ELR (cell line): ENCODE data around the gene ERCC4.

Source experiments
- DNase-seq: peaks from one replicate; pipeline ENCODE4 v3.0.0-alpha.2; 2015; ENCODE audit warnings: low read depth

Gene ERCC4

DNA sequence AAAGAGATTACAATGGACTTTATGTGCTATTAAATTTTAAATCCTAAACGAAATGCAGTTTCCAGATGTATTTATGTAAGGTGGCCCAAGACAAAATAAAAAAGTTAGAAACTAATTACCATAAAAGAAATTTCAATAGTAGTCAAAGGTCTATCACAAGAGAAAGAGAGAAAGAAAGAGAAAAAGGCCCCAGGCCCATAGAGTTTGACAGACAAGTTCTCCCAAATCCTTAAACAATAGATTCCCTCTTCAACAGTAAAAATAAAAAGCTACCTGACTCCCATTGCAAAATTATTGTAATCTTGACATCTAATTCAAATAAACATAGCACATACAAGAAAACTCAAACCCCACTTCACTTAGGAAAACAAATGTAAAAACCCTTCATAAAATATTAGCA is 8.6 kb upstream of the ERCC4 start:
- DNase-seq = no peak

DNA sequence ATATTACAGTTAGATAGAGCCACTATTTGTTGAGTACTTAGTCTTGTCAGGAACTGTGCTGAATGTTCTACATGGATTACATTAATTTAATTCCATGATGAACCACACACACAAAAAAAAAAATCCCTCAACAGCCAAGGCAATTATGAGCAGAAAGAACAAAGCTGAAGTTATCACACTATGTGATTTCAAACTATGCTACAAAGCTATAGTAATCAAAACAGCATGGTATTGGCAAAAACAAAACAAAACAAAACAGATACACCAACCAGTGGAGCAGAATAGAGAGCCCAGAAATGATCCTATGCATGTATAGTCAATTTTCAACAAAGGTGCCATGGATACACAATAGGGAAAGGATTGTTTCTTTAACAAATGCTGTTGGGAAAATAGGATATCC is 8.1 kb upstream of the ERCC4 start:
- no peak for DNase-seq

DNA sequence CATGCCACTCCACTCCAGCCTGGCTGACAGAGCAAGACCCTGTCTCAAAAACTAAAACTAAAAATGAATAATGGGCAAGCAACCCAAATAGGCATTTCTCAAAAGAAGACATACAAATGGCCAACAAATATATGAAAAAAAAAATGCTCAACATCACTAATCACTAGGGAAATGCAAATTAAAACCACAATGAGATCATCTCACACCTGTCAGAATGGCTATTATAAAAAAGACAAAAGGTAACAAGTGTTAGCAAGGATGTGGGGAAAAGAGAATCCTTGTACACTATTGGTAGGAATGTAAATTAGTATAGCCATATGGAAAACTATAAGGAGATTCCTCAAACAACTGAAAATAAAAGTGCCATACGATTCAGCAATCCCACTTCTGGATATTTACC is 7.1 kb upstream of the ERCC4 start:
- no peak for DNase-seq

DNA sequence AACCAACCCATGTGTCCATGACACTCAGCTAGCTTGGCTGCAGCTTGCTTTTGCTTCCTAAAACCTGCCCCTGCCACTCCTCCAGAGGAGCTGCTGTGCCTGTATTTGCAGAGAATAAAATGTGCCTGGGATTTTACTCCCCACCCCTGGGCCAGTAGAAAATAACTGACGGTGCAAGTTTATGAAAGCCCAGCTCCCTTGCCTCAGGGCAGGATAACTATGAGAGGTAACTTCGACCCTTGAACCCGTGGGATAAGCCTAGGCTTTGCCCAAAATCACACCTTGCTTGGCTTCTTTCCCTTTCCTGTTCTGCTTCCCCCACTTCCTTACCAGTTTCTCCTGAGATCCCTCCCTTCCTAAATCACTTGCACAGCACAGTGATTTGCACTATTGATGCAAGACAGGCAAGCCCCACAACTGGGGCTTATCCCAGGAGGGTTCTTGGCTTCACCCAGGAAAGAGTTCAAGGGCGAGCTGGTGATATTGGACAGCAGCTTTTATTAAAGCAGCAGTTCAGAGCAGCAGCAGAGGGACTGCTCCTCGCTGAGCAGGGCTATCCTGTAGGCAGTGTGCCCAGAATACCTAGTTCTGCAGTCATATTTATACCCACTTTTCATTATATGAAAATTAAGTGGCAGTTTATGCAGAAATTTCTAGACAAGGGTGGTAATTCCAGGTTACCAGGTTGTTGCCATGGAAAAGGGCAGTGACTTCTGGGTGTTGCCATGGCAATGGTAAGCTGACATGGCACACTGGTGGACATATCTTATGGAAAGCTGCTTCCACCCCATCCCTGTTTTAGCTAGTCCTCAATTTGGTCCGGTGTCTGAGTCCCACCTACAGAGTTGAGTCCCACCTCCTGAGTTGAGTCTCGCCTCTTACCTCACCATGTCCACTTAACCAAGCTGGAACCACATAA is 6.3 kb upstream of the ERCC4 start:
- DNase-seq = no peak

DNA sequence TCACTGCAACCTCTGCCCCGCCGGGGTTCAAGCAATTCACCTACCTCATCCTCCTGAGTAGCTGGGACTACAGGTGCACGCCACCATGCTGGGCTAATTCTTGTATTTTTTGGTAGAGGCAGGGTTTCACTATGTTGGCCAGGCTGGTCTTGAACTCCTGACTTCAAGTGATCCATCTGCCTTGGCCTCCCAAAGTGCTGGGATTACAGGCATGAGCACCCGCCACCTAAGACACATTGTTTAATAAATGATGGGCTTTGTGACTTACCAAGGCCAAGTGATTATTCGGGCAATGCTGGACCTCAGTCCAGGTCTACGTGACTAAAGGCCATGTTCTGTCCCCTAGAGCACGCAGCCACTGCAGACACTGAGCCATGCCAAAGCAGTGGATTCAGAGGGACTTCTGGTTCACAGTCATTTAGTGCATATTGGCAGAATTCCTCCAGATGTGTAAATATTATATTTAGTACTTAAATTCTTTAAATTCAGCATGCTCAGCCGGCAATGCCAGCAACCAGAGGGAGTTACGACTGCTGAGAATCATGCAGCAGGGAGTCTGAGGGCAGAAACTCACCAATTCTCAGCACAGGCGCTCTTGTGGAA is 4.8 kb upstream of the ERCC4 start:
- no peak for DNase-seq

DNA sequence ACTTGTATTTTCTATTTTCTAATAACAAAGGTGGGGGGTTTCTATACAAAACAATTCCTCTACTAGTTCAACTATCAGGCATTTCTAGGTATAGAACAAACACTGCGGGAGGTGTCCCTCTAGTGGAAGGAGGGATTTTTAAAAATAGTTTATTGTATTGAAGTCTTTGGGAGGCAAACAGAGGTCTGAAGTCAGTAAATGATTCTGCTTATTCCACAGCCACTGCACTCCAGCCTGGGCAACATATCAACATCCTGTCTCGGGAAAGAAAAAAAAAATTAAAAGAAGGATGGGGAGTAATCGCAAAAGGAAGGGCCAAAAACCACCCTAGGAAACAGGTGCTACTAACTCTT is 648 bp upstream of the ERCC4 start:
- peak; percentile 72 for DNase-seq

DNA sequence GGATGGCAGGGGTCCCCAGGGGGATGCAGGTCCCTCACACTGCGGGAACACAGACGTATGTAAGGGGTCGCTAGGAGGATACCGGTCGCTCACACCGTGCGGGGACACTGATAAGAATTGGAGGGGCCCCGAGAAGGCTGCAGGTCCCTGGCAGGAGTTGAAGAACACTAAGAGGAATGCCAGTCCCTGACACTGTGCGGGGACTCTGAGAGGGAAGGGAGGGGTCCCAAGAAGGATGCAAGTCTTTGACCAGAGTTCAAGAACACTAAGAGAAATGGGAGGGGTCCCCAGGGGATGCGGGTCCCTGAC is 510 bp downstream of the ERCC4 start:
- no peak for DNase-seq

DNA sequence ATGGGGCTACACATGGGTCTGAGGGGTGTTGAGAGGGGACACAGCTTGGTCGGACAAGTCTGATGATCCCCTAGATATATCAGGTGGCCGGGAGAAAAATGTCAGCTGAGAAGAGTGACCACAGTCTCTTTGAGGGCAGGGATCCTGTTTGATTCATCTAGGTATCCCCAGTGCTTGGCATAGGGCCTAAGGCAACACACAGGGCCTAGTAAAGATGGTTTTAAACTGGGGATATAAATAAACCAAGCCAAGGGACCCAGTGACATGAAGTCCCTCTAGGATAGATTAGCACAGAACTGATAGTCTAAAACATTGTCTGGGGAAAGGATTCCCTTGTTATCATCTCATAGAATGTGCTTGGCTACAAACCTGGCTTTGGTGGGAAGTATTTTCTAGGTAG is 1.4 kb downstream of the ERCC4 start:
- no peak for DNase-seq

DNA sequence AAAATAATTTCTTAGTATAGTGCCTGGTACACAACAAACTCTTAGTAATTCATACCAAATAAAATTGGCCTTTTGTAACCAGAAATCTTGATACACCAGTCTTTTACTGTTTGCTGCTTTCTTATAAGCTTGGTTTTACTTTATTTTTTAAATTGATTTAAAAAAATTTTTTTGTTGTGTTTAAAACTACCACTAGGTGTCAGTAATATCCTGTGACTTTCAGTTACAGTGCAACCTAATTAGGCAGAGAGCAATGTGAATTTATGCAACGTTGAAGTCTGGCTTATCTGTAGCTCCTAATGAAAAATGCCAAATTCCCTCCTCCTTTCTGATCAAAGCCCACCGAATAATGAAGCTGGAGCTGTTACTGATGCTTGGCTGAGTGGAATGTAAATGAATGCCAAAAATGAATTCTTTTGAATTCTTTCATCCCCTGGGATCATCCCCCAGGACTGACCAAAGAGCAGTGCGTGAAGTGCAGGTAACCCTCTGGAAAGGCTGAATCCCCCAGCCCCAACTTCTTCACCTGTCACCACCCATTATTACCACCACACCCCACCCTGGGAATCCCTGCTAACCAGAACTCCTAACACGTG is 3.8 kb downstream of the ERCC4 start:
- DNase-seq = peak; percentile 66

DNA sequence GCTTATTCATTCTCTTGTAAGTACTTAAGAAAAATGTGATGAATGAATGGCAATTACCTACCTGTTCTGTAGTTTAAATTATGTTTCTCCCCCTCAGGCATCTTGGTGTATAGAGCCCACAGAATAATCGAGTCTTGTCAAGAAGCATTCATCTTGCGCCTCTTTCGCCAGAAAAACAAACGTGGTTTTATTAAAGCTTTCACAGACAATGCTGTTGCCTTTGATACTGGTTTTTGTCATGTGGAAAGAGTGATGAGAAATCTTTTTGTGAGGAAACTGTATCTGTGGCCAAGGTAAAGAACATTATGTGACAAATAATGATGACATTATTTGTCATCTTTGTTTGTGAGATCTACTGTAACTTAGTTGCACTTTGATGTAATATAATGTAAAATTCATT is 6.5 kb downstream of the ERCC4 start:
- no peak for DNase-seq

DNA sequence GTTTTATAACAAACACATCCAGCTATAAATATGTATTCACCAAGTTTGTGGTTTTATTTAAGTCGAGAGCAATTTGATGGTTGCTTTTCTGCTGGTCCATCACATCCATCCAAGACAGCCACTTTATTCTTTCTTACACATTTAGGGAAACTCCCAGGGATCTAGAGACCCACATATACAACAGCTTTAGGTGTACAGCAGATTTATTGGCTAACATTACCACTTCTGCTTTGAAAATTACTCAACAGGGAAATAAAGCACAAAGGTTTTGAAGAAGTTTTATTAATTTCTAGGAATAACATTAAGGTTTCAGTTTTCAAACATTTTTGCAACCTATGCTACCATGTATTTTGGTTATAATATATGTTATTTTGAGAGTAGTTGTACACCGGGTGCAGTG is 6.9 kb downstream of the ERCC4 start:
- no peak for DNase-seq

DNA sequence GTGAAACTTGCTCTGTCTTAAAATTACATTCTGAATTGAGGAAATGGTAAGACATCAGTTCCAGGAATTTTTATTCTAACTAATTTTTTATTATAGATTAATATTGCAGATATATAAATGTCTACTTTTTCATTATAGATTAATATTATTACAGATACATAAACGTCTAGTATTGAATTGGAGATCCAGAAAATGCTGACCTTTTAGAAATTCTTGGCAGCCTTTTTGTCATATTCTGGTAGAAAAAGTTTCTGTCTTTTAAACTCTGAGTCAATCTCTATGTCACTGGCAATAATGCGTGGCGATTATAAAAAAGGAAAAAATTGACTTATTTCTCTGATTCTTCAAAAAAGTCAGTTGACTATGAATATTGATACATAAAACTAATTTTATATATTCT is 8.7 kb downstream of the ERCC4 start:
- DNase-seq = no peak

DNA sequence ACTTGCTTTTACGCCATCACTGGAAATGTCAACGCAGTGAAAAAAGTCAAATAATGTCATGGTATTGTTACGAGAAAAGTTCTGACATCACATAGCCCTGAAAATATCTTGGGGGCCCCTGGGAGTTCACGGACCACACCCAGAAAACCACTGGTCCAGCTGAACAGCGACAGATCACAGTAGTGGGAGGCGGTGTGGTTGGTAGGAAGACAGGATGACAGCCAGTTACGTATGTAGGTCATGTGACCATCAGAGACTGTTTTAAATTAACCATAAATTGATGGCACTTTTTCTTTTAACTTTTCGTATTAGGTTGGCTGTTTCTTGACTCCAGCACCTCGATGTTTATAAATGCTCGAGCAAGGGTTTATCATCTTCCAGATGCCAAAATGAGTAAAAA is 11.9 kb downstream of the ERCC4 start:
- no peak for DNase-seq

DNA sequence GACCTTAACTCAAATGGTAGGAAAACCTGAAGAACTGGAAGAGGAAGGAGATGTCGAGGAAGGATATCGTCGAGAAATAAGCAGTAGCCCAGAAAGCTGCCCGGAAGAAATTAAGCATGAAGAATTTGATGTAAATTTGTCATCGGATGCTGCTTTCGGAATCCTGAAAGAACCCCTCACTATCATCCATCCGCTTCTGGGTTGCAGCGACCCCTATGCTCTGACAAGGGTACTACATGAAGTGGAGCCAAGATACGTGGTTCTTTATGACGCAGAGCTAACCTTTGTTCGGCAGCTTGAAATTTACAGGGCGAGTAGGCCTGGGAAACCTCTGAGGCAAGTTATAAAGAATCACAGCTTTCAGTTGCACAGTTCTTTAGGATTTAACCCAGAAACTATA is 15.5 kb downstream of the ERCC4 start:
- peak; percentile 11 for DNase-seq

DNA sequence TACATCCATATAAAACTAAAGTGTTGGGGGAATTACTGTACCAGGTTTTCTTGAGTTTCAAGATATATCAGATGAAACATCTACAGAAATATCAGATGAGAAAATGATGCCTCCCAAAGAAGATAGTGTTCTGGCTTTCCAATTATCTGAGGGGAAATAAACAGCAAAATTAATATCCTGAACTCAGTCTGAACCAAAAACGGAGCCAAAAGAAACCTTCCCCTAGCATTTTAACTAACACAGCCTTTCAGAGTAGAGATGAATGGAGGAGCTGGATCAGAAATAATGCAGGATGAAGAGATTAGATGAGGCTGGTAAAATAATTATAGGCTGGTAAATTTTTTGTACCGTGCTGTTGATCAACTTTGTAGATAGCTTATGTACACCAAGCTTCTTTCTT is 16.2 kb downstream of the ERCC4 start:
- no peak for DNase-seq

DNA sequence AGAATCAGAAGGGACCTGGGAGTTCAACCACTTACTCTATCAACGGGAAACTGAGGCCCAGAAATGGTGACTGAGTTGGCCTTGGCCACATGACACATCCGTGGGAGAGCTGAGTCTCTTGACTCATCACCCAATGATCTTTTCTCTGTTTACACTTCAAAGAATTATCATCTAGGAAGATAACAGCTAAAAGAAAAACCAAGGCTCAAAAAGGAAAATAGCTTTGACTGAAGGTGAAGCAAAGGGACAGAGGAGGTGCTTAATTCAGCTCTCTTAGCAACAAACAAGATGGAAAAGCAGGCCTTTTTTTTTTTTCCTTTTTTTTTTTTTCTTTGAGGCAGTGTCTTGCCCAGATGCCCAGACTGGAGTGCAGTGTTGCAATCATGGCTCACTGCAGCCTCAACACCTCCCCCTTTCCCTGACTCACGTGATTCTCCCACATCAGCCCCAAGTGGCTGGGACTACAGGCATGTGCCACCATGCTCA is 16.7 kb downstream of the ERCC4 start:
- DNase-seq = peak; percentile 57

DNA sequence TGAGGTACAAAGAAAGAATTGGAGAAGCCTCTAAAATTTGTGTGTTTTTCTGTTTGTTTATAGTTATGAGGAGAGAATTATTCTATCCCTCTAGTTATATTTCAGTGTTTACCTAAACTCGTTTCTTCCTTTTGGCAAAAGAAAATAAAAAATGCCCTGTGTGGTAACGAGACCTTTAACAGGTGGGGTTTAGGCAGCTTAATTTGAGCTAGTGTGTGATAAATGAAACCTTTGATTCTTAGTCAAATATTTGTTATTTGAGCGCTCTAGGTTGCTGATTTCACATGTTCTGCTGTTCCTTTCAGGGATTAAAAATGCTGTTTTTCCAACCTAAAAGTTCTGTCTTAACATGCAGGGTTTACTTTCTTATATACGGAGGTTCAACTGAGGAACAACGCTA is 17.5 kb downstream of the ERCC4 start:
- DNase-seq = no peak

DNA sequence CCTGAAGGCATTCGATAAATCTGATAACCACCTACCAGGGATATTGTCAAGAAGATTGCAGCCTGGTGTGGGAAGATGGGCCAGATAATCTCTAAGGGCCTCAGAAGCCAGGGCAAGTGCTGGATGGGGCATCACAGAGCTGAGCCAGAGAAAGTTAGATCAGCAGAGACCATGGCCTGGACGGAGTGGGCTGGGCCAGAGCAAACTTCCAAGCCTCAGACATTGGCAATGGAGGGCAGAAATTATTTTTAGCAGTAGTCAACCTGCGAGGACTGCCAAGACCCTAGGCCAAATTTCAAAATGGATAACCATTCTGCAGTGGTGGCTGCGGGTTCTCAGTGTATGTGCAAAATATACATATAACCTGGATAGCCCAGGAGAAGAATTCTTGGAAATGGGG is 18.5 kb downstream of the ERCC4 start:
- DNase-seq = no peak

DNA sequence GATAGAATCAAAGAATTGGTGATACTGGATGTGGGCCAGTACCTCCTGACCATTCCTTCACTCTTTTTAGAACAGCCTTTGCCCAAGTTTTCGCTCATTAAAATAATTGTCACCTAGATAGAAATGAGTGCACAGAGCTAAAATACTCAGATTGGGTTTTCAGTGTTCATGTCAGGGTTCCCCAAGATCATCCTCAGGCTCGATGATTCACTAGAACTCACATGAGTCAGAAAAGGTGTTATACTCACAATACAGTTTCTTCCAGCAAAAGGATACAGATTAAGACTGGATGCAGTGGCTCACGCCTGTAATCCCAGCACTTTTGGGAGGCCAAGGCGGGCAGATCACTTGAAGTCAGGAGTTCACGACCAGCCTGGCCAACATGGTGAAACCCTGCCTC is 19.9 kb downstream of the ERCC4 start:
- peak; percentile 37 for DNase-seq

DNA sequence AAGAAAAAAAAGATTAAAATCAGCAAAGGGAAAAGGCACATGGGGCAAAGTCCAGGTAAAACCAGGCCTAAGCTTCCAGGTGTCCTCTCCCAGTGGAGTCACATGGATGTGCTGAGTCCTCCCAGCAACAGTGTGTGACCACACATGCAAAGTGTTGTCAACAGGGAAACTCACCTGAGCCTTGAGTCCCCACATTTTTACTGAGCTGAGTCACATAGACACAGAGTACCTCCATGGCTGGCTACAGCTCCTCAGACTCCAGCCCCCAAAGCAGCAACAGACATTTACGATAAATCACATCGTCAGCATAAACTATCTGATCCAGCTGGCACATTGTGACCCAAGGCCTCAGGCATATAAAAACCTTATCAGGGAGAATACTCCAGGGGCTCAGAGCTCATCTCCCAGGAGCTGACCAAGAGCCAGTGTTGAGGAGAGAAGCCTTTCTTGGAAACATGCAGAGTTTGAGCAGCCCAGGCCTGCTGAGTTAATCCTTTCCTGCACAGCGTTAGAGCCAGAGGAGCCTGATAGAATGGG is 20.5 kb downstream of the ERCC4 start:
- DNase-seq = no peak

DNA sequence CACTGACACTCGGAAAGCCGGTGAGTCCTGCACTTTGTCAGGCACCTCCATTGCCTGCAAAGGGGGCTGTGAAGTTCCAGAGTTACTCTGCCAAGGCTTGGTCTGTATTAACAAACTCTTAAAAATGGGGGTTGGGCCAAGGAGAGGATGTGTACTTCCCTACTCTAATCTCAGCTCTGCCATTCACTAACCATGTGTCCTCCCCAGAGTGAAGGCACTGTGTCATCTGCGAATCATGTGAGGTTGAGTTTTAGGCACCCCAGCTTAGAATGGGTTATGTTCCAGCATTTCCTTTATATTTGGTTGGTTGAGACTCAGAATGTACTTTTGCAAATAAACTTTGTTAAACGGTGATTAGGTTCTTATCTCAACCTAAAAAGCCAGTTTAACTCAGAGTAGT is 24.9 kb downstream of the ERCC4 start:
- no peak for DNase-seq

DNA sequence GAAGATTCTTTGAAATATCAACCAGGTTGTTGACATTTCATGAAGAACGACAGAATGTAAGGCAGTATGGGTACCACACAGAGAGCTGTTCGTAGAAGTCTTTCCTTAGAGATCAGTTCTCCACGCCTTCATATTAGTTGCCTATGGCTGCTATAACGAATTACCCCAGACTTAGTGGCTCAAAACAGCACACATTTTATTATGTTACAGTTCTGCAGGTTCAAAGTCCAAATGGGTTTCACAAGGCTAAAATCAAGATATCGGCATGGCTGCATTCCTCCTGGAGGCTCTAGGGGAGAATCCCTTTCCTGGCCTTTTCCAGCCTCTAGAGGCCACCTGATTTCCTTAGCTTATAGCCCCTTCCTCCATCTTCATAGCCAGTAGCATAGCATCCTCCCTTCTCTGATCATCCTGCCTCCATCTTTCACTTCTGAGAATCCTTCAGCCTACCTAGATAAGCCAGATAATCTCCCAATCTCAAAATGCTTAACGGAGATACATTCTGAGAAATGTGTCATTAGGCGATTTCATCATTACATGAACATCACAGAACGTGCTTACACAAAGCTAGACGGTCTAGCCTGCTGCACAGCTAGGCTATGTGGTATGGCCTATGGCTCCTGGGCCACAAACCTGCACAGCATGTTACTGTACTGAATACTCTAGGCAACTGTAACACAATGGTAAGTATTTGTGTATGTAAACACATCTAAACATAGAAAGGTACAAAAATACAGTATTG is 26.0 kb downstream of the ERCC4 start:
- DNase-seq = no peak

DNA sequence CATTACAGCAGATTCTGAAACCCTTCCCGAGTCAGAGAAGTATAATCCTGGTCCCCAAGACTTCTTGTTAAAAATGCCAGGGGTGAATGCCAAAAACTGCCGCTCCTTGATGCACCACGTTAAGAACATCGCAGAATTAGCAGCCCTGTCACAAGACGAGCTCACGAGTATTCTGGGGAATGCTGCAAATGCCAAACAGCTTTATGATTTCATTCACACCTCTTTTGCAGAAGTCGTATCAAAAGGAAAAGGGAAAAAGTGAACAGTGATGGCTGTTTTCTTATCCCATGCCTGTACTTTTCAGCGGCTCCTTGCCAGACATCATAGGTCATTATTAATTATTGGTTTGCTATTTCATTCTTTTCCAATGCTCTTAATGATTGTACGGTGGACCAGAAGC is 28.1 kb downstream of the ERCC4 start:
- no peak for DNase-seq
